ENCODE data around the gene PTH2.
A peak's percentile ranks its signal among the peaks of the same experiment; 100 is the strongest.

DNA sequence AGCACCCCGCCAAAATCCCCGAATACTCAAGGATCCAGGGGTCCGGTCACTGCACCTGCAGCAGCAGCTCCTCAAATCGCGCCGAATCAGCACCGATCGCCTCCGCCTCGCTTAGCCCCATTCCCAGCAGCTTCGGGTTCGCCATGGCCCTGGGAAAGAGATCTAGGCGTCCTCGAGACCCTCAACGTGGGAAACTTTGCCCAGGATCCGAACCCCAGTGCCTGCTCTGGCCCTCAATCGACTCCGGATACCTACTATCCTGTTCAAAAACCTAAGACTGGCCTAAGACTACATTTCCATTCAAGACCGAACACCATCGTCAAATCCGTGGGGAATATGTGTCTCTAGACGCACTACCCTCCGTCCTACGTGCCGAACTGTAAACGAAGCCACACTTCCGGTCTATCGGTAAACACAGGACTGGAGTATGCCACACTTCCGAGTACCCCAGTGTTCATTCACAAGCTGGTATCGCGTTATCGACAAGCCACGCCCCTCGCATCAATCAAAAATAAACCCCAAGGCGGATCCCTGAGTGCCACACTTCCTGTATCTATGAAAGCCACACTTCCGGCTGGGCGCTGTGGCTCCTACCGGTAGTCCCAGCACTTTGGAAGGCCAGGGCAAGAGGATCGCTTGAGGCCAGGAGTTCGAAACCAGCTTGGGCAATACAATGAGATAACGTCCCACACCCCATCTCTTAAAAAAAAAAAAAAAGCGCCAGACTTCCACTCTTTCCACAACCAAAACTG, 28.4 kb upstream of the PTH2 start, which contains the start of gene PIH1D1:
- TF ChIP-seq, protein P1, sequence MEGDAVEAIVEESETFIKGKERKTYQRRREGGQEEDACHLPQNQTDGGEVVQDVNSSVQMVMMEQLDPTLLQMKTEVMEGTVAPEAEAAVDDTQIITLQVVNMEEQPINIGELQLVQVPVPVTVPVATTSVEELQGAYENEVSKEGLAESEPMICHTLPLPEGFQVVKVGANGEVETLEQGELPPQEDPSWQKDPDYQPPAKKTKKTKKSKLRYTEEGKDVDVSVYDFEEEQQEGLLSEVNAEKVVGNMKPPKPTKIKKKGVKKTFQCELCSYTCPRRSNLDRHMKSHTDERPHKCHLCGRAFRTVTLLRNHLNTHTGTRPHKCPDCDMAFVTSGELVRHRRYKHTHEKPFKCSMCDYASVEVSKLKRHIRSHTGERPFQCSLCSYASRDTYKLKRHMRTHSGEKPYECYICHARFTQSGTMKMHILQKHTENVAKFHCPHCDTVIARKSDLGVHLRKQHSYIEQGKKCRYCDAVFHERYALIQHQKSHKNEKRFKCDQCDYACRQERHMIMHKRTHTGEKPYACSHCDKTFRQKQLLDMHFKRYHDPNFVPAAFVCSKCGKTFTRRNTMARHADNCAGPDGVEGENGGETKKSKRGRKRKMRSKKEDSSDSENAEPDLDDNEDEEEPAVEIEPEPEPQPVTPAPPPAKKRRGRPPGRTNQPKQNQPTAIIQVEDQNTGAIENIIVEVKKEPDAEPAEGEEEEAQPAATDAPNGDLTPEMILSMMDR (IDR thresholded peaks at IDR 0.05 in 8 of 11, conservative IDR thresholded peaks at IDR 0.05 in 3 of 11), result peak in 5 of 11 experiments; percentile 14 to 45 (median 41)
- peak in 1 of 3 donors; percentile 34 for TF ChIP-seq POLR2A (IDR thresholded peaks at IDR 0.05)
